SW 1271 (cell line): ENCODE data around the gene FAM168B.
"Not testable (repeated sequence)": the region's sequence is repeated elsewhere in the genome, so short reads cannot be mapped to it uniquely, and the experiment has no call there.

Experiments used
- DNase-seq, 2 experiments: peaks; one replicate each; lab custom pipeline; 2025; lab: John Stamatoyannopoulos, UW

Gene FAM168B

DNA sequence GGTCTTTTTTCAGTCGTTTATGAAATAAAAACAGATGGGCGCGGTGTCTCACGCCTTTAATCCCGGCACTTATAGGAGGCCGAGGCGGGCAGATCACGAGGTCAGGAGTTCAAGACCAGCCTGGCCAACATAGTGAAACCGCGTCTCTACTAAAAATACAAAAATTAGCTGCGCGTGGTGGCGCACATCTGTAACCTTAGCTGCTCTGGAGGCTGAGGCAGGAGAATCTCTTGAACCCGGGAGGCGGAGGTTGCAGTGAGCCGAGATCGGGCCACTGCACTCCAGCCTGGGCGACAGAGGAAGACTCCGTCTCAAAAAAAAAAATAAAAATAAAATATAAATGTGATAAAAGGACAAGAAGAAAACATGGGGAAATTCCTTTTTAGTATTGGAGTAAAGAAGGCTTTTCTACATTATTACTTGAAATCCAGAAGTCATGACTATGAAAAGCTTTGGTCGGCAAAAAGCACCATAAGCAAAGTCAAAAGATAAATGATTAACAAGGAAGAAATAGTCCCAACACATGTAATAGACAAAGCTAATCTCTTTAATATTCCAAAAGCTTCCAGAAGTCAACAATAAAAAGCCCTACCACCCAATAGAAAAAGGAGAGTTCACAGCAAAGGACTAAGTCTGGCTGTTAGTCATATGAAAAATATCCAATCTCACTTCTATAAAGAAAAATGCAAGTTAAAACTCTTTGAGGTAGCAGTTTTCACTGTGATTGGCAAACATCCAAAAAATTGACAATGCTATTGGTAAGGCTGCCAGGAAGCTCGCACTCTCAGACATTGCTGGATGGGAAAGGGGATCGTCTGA is 1.4 kb upstream of the FAM168B start:
- no peak for DNase-seq

DNA sequence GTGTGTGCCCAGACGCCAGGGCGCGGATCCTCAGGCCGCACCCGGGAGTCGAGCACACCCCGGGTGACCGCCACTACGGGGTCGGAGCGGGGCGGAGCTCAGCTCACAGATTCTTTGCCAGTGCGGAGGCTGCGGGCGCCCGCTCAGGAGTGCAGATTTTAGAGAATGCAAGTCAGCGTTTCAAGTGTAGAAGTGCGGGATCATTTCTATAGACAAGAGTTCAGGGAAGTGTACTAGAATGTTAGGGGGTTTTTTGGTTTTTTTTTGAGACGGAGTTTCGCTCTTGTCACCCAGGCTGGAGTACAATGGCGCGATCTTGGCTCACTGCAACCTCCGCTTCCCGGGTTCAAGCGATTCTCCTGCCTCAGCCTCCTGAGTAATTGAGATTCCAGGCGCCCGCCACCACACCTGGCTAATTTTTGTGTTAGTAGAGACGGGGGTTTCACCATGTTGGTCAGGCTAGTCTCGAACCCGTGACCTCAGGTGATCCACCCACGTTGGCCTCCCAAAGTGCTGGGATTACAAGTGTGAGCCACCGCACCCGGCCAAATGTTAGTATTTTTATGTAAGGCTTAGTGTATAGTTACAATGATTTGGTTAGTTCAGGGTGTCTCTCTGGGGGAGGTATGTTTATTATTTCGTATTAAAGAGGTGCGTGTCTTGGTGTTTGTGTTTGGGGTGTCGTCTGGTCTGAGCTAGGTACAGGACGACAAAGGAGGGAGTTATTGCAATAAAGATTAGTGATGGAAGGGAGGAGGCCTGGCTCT is 619 bp upstream of the FAM168B start:
- DNase-seq = no peak

GRCh38 chr2:131092458-131093005 is 728 bp downstream of the FAM168B start:
- DNase-seq = peak in 1 of 2 experiments; percentile 42

DNA sequence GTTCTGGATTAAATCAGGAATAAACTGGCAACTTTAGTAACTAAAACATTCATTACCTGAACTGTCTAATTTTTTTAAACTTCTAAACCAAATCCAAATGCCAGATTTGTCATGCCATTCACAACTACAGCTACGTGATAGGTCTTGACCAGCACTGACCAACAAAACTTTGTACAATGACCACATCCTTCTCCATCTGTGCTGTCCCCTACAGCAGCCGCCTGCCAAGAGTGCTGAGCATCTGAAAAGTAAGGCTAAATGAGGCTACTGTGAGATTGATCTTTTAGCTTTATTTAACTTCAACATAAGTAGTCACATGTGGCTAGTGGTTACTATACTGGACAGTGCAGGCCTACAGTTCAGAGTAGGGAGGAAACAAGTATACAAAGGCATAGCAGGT is 7.6 kb downstream of the FAM168B start:
- no peak for DNase-seq

- DNase-seq = no peak
Measured at GRCh38 chr2:131081190-131081589, 12.1 kb downstream of the FAM168B start.

DNA sequence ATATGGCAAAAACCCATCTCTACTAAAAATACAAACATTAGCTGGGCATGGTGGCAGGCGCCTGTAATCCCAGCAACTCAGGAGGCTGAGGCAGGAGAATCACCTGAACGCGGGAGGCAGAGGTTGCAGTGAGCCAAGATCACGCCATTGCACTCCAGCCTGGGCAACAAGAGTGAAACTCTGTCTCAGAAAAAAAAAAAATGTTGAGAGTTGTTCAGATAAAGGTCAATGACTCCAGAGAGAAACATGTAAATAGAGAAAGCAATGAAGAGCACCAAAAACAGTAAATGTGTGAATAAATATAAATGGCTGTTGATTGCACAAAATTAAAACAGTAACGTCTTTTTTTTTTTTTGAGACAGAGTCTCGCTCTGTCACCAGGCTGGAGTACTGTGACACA is 13.3 kb downstream of the FAM168B start:
- not testable (repeated sequence) for DNase-seq

- DNase-seq = no peak
Measured at GRCh38 chr2:131077966-131078365, 15.3 kb downstream of the FAM168B start.

GRCh38 chr2:131077182-131077846 is 15.9 kb downstream of the FAM168B start:
- no peak for DNase-seq

DNA sequence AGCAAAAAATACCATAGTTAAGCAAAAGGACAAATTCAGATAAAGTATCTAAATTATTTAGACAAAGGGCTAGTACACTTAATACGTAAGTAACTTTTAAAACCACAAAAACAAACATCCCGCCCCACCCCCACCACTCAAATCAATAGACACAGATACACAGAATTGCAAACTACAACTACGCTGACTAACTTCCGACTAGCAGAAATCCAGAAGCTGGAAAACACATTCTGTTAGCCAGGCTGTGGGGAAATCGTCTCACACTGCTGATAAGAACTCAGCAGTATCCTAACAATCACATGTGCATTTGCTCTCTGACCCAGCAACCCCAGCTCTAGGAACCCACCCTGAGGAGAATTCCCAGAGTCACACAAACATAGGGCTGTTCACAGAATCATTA is 16.6 kb downstream of the FAM168B start:
- no peak for DNase-seq

DNA sequence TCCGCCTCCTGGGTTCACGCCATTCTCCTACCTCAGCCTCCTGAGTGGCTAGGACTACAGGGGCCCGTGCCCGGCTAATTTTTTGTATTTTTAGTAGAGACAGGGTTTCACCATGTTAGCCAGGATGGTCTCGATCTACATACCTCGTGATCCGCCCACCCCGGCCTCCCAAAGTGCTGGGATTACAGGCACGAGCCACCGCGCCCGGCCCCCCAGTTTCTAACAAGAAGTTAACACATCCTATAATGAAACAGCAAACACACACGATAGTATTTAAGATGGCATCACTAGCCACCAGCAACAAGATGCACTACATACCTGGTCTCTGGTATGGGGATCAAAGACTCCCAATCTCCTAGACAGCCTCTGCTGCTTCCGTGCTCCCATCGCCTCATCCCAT is 17.7 kb downstream of the FAM168B start:
- not testable (repeated sequence) for DNase-seq

DNA sequence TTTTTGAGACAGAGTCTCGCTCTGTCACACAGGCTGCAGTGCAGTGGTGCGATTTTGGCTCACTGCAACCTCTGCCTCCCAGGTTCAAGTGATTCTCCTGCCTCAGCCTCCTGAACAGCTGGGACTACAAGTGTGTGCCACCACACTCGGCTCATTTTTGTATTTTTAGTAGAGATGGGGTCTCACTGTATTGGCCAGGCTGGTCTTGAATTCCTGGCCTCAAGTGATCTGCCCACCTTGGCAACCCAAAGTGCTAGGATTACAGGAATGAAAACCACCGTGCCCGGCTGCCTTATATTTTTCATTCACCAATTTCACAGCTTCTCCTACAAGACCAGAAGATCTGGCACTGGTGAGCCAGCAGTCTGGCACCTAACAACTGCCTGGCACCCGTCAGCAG is 25.1 kb downstream of the FAM168B start:
- not testable (repeated sequence) for DNase-seq

- no peak for DNase-seq
Measured at GRCh38 chr2:131067465-131068125, 25.7 kb downstream of the FAM168B start.

- no peak for DNase-seq
Measured at GRCh38 chr2:131064589-131065512, 28.4 kb downstream of the FAM168B start.

- DNase-seq = no peak
Measured at GRCh38 chr2:131063501-131064283, 29.6 kb downstream of the FAM168B start.

- DNase-seq = no peak
Measured at GRCh38 chr2:131058920-131059319, 34.3 kb downstream of the FAM168B start.

GRCh38 chr2:131058214-131058843 is 34.9 kb downstream of the FAM168B start:
- no peak for DNase-seq

- DNase-seq = no peak
Measured at GRCh38 chr2:131056932-131057287, 36.4 kb downstream of the FAM168B start.

- no peak for DNase-seq
Measured at GRCh38 chr2:131056204-131056931, 36.9 kb downstream of the FAM168B start.
